SK-N-SH treated with all-trans-retinoic acid at 6 μM for 48 hours (cell line): ENCODE results near the gene OTOL1.
"Not testable (repeated sequence)": the region's sequence is repeated elsewhere in the genome, so short reads cannot be mapped to it uniquely, and the experiment has no call there.

Experiments
- ATAC-seq: fragments of 200-7000 bp; cut with Tn5 transposase; 3 replicates; pipeline ENCODE4 v1.9.1; 2020; ENCODE audit warnings: mild to moderate bottlenecking, moderate library complexity
- BACH2 ChIP-seq: fragments of 250-450 bp; sonication (Bioruptor Pico); IDR thresholded peaks from 2 replicates; pipeline ENCODE4 v1.9.0; 2021; ENCODE audit warnings: mild to moderate bottlenecking, borderline replicate concordance
- CREB5 ChIP-seq: fragments of 250-450 bp; sonication (Bioruptor Pico); IDR thresholded peaks from 2 replicates; pipeline ENCODE4 v1.5.1; 2020; ENCODE audit warnings: low read depth, mild to moderate bottlenecking, moderate library complexity
- CSDC2 ChIP-seq: fragments of 250-450 bp; sonication (Bioruptor Pico); IDR thresholded peaks from 2 replicates; pipeline ENCODE4 v1.5.0; 2020; ENCODE audit warnings: mild to moderate bottlenecking, moderate library complexity
- CSRNP3 ChIP-seq: fragments of 250-450 bp; sonication (Bioruptor Pico); IDR thresholded peaks from 2 replicates; pipeline ENCODE4 v1.5.1; 2021; ENCODE audit warnings: mild to moderate bottlenecking, moderate library complexity
- ESRRG ChIP-seq: fragments of 250-450 bp; sonication (Bioruptor Pico); IDR thresholded peaks from 2 replicates; pipeline ENCODE4 v1.6.1; 2021; ENCODE audit warnings: mild to moderate bottlenecking
- GLIS3 ChIP-seq: fragments of 250-450 bp; sonication (Bioruptor Pico); IDR thresholded peaks from 2 replicates; pipeline ENCODE4 v1.5.0; 2020; ENCODE audit warnings: mild to moderate bottlenecking, moderate library complexity
- ISL1 ChIP-seq: fragments of 250-450 bp; sonication (Bioruptor Pico); IDR thresholded peaks from 2 replicates; pipeline ENCODE4 v2.1.2; 2022; ENCODE audit warnings: mild to moderate bottlenecking, moderate library complexity
- OSR1 ChIP-seq: fragments of 250-450 bp; sonication (Bioruptor Pico); IDR thresholded peaks from 2 replicates; pipeline ENCODE4 v1.8.0; 2022; ENCODE audit warnings: moderate library complexity, mild to moderate bottlenecking, inconsistent platforms
- POU6F1 ChIP-seq: fragments of 250-450 bp; sonication (Bioruptor Pico); IDR thresholded peaks from 2 replicates; pipeline ENCODE4 v1.8.0; 2021; ENCODE audit warnings: low read depth, mild to moderate bottlenecking, moderate library complexity, borderline replicate concordance
- PPARA ChIP-seq: fragments of 250-450 bp; sonication (Bioruptor Pico); IDR thresholded peaks from 2 replicates; pipeline ENCODE4 v1.5.0; 2020; ENCODE audit warnings: mild to moderate bottlenecking, borderline replicate concordance
- RARB ChIP-seq: fragments of 250-450 bp; sonication (Bioruptor Pico); IDR thresholded peaks from 2 replicates; pipeline ENCODE4 v1.8.0; 2021; ENCODE audit warnings: mild to moderate bottlenecking, moderate library complexity
- SNAI2 ChIP-seq: fragments of 250-450 bp; sonication (Bioruptor Pico); IDR thresholded peaks from 2 replicates; pipeline ENCODE4 v1.5.0; 2020; ENCODE audit warnings: mild to moderate bottlenecking, moderate library complexity
- TCF4 ChIP-seq: fragments of 250-450 bp; sonication (Bioruptor Pico); IDR thresholded peaks from 2 replicates; pipeline ENCODE4 v1.8.0; 2021; ENCODE audit warnings: mild to moderate bottlenecking, moderate library complexity, borderline replicate concordance
- TOX ChIP-seq: fragments of 250-450 bp; sonication (Bioruptor Pico); IDR thresholded peaks from 2 replicates; pipeline ENCODE4 v1.8.0; 2021; ENCODE audit warnings: mild to moderate bottlenecking, moderate library complexity, borderline replicate concordance
- ZC3H10 ChIP-seq: fragments of 250-450 bp; sonication (Bioruptor Pico); IDR thresholded peaks from 2 replicates; pipeline ENCODE4 v1.5.1; 2021; ENCODE audit warnings: mild to moderate bottlenecking, moderate library complexity
- ZFP3 ChIP-seq: fragments of 250-450 bp; sonication (Bioruptor Pico); IDR thresholded peaks from 2 replicates; pipeline ENCODE4 v1.5.0; 2020; ENCODE audit warnings: mild to moderate bottlenecking, moderate library complexity
- ZFP30 ChIP-seq: fragments of 450-650 bp; formaldehyde crosslinking; IDR thresholded peaks from 2 replicates; pipeline ENCODE4 v1.5.0; 2022; ENCODE audit warnings: mild to moderate bottlenecking, moderate library complexity
- ZNF565 ChIP-seq: fragments of 450-650 bp; formaldehyde crosslinking; conservative IDR thresholded peaks from 2 replicates; pipeline ENCODE4 v1.5.0; 2020; ENCODE audit warnings: low read depth, mild to moderate bottlenecking, moderate library complexity
- ZNF70 ChIP-seq: fragments of 450-650 bp; formaldehyde crosslinking; IDR thresholded peaks from 2 replicates; pipeline ENCODE4 v1.5.0; 2020; ENCODE audit warnings: mild to moderate bottlenecking, moderate library complexity
- ZNF8 ChIP-seq: fragments of 450-650 bp; formaldehyde crosslinking; IDR thresholded peaks from 2 replicates; pipeline ENCODE4 v1.5.0; 2020; ENCODE audit warnings: mild to moderate bottlenecking, moderate library complexity

Gene OTOL1

GRCh38 chr3:161489395-161489794, 7.2 kb upstream of the OTOL1 start:
- no peak for ATAC-seq
- TF ChIP-seq GLIS3 (CRISPR knock-in tag), result no peak
- TF ChIP-seq CREB5 (CRISPR knock-in tag), result no peak
- TF ChIP-seq ISL1 (CRISPR knock-in tag), result no peak
- no peak for TF ChIP-seq BACH2
- no peak for TF ChIP-seq OSR1

GRCh38 chr3:161490845-161491244, 5.8 kb upstream of the OTOL1 start:
- not testable (repeated sequence) for ATAC-seq

- no peak for TF ChIP-seq CSRNP3 (CRISPR knock-in tag)
- no peak for TF ChIP-seq BACH2
- no peak for TF ChIP-seq ZFP3 (CRISPR knock-in tag)
- TF ChIP-seq ZNF565 (CRISPR knock-in tag), result no peak
- no peak for TF ChIP-seq OSR1
- TF ChIP-seq CSDC2, result no peak
- no peak for TF ChIP-seq TCF4 (CRISPR knock-in tag)
- TF ChIP-seq CREB5 (CRISPR knock-in tag), result no peak
- no peak for TF ChIP-seq POU6F1
- TF ChIP-seq PPARA (CRISPR knock-in tag), result no peak
- TF ChIP-seq SNAI2 (CRISPR knock-in tag), result no peak
- TF ChIP-seq ESRRG (CRISPR knock-in tag), result no peak
- no peak for TF ChIP-seq ZFP30 (CRISPR knock-in tag)
- no peak for TF ChIP-seq TOX (CRISPR knock-in tag)
- TF ChIP-seq ISL1 (CRISPR knock-in tag), result no peak
- no peak for TF ChIP-seq ZNF70
- no peak for TF ChIP-seq ZC3H10 (CRISPR knock-in tag)
- TF ChIP-seq ZNF8 (CRISPR knock-in tag), result no peak
- TF ChIP-seq GLIS3 (CRISPR knock-in tag), result no peak
- TF ChIP-seq RARB (CRISPR knock-in tag), result no peak
- TF ChIP-seq, all 23 proteins: peak for 0
These were observed 1.8 kb downstream of the OTOL1 start for GRCh38 chr3:161498259-161498921.

GRCh38 chr3:161500068-161500796, 3.6 kb downstream of the OTOL1 start:
- TF ChIP-seq ISL1 (CRISPR knock-in tag), result peak; percentile 69
- TF ChIP-seq BACH2, result no peak
- no peak for TF ChIP-seq POU6F1
- no peak for TF ChIP-seq SNAI2 (CRISPR knock-in tag)
- ATAC-seq, result no peak

More at GRCh38 chr3:161498259-161498921, 1.8 kb downstream of the OTOL1 start:
- no peak for ATAC-seq
